Measurements from ENCODE around the gene PTRH1.

PTRH1 gene

DNA sequence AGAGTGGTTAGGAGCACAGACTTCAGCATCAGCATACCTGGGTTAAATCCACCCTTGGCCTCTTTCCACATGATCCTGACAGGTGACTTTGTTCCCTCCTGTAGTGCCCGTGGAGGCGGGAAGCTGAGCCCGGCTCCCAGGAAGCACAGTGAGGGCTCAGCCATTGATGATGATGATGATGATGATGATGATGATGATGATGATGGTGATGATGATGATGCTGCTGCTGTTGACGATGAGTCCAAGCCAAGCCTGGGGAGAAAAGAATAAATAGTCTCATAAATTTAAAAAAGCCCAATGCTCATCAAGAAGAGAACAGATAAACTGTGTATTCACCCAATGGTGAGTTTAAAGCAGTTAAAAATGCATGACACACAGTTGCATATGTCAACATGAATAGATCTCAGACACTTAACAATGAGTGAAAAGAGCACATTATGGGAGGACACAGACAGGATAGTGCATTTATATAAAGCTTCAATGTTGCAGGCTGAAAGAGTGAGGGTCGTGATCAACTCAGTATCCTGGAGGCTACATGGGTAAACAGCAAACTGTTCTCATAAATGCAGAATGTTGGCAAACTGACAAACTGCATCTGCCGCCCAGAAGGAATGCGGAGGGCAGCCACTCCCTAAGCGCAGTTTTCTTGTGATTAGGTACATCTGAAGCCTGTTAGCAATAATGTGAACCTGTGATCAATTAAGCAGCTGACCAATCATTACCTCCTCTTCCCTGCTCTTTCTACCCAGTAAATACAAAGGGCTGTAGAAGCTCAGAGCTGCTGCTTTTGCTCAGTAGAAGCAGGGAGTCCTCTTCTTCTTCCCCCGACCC is 20.4 kb downstream of the PTRH1 start:
- Histone ChIP-seq H2BK5ac (ENCODE audit: low read length) (no peak overlapping the region), H3K4me3 (ENCODE audit: low read length in 2 of 2) (no peak overlapping the region), H3K23ac (ENCODE audit: low read depth, low read length, poor library complexity) (no peak overlapping the region), H3K36me3 (replicated peaks in 1 of 2; ENCODE audit: control insufficient read depth in 2 of 2, insufficient read depth in 2 of 2, low read length in 2 of 2) (peaks cover 13 to 16% of the 10 kb centered on the region in 2 donors), H3K27ac (replicated peaks; ENCODE audit: low read length) (no peak overlapping the region), H2BK15ac (ENCODE audit: low read length) (no peak overlapping the region), H2BK120ac (ENCODE audit: low read depth, low read length) (no peak overlapping the region), H3K9me3 (replicated peaks in 1 of 2; ENCODE audit: control insufficient read depth in 2 of 2, insufficient read depth in 1 of 2, low read depth in 1 of 2, low read length in 2 of 2) (no peaks in the 10 kb centered on the region), H3K27me3 (ENCODE audit: control insufficient read depth in 3 of 3, insufficient read depth in 3 of 3, low read depth in 1 of 3, low read length in 3 of 3) (no peaks in the 10 kb centered on the region), H2AK5ac (ENCODE audit: low read depth, low read length) (no peak overlapping the region), H2AFZ (ENCODE audit: low read length) (no peak overlapping the region), H4K91ac (ENCODE audit: low read depth, low read length, poor library complexity) (no peak overlapping the region), H3K9ac (ENCODE audit: low read depth, low read length, poor library complexity) (no peak overlapping the region), H3K79me1 (ENCODE audit: low read depth, low read length) (no peaks in the 10 kb centered on the region), H3K4me2 (ENCODE audit: insufficient read depth, low read length, poor library complexity, severe bottlenecking) (no peak overlapping the region), H4K8ac (ENCODE audit: low read depth, low read length) (no peak overlapping the region), H3K14ac (ENCODE audit: low read length) (no peak overlapping the region), H3K4me1 (ENCODE audit: control insufficient read depth in 2 of 2, insufficient read depth in 1 of 2, low read depth in 1 of 2, low read length in 2 of 2) (peaks cover 0 to 2% of the 10 kb centered on the region in 2 donors), H3K18ac (ENCODE audit: low read length) (no peak overlapping the region), H3K4ac (ENCODE audit: low read length) (no peak overlapping the region), H2BK12ac (ENCODE audit: low read length) (no peak overlapping the region)
- DNase-seq (ENCODE audit: low spot score): no peak
- no CpG with 5 or more reads among the region's 9 CpGs for WGBS, 2 donors (ENCODE audit: extremely low coverage in 2 of 2, insufficient read length in 2 of 2, insufficient replicate concordance in 1 of 2)

DNA sequence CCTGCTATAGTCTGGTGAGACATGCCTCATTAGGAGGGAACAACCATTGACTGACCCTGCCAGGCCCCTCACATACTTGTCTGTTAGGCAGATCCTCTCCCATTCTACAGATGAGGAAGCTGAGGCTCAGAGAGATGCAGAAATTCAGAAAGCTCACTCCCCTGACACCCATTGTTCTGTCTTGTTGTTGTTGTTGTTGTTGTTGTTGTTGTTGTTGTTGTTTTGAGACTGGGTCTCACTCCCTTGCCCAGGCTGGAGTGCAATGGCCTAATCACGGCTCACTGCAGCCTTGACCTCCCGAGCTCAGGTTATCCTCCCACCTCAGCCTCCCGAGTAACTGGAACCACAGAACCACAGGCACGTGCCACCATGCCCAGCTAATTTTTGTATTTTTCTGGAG is 21.8 kb downstream of the PTRH1 start:
- no peaks in the 10 kb centered on the region for H3K79me1 ChIP-seq (ENCODE audit: low read depth, low read length)
- H3K36me3 ChIP-seq (replicated peaks in 1 of 2; ENCODE audit: control insufficient read depth in 2 of 2, insufficient read depth in 2 of 2, low read length in 2 of 2): peaks cover 15 to 28% of the 10 kb centered on the region in 2 donors
- no peak for DNase-seq (ENCODE audit: low spot score)
- H3K14ac ChIP-seq (ENCODE audit: low read length): no peak overlapping the region
- H3K4me1 ChIP-seq (ENCODE audit: control insufficient read depth in 2 of 2, insufficient read depth in 1 of 2, low read depth in 1 of 2, low read length in 2 of 2): no peaks in the 10 kb centered on the region
- H3K27me3 ChIP-seq (ENCODE audit: control insufficient read depth in 3 of 3, insufficient read depth in 3 of 3, low read depth in 1 of 3, low read length in 3 of 3): no peaks in the 10 kb centered on the region
- no peak overlapping the region for H2AFZ ChIP-seq (ENCODE audit: low read length)
- H3K18ac ChIP-seq (ENCODE audit: low read length): no peak overlapping the region
- H3K4ac ChIP-seq (ENCODE audit: low read length): no peak overlapping the region
- no peak overlapping the region for H2BK12ac ChIP-seq (ENCODE audit: low read length)
- no peak overlapping the region for H2BK15ac ChIP-seq (ENCODE audit: low read length)
- no peak overlapping the region for H2BK5ac ChIP-seq (ENCODE audit: low read length)
- H3K9ac ChIP-seq (ENCODE audit: low read depth, low read length, poor library complexity): no peak overlapping the region
- H2BK120ac ChIP-seq (ENCODE audit: low read depth, low read length): no peak overlapping the region
- H3K27ac ChIP-seq (replicated peaks; ENCODE audit: low read length): no peak overlapping the region
- no CpG with 5 or more reads among the region's 4 CpGs for WGBS, 2 donors (ENCODE audit: extremely low coverage in 2 of 2, insufficient read length in 2 of 2, insufficient replicate concordance in 1 of 2)
- H4K8ac ChIP-seq (ENCODE audit: low read depth, low read length): no peak overlapping the region
- H3K4me3 ChIP-seq (ENCODE audit: low read length in 2 of 2): no peak overlapping the region
- H3K4me2 ChIP-seq (ENCODE audit: insufficient read depth, low read length, poor library complexity, severe bottlenecking): no peak overlapping the region
- peaks cover 4 to 6% of the 10 kb centered on the region in 2 donors for H3K9me3 ChIP-seq (replicated peaks in 1 of 2; ENCODE audit: control insufficient read depth in 2 of 2, insufficient read depth in 1 of 2, low read depth in 1 of 2, low read length in 2 of 2)
- H2AK5ac ChIP-seq (ENCODE audit: low read depth, low read length): no peak overlapping the region
- H3K23ac ChIP-seq (ENCODE audit: low read depth, low read length, poor library complexity): no peak overlapping the region
- H4K91ac ChIP-seq (ENCODE audit: low read depth, low read length, poor library complexity): no peak overlapping the region

DNA sequence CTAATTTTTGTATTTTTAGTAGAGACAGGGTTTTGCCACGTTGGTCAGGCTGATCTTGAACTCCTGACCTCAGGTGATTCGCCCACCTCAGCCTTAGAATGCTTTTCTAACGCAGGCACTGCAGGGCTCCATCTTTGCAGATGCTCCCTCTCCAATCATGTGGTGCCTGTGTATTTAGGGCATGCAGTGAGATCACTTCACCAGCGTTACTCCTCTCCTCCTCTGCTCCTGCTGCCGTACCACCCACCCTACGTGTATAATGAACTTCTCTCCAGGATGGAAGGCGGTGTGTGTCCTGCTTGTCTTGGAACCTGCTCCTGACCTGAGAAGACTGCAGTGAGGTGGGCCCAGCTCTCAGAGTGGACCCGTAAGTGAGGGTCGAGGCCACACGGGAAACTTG is 22.3 kb downstream of the PTRH1 start:
- Histone ChIP-seq H2AK5ac (ENCODE audit: low read depth, low read length) (no peak overlapping the region), H2BK15ac (ENCODE audit: low read length) (no peak overlapping the region), H2BK12ac (ENCODE audit: low read length) (no peak overlapping the region), H4K8ac (ENCODE audit: low read depth, low read length) (no peak overlapping the region), H3K9ac (ENCODE audit: low read depth, low read length, poor library complexity) (peak overlapping the region; percentile 32), H3K18ac (ENCODE audit: low read length) (no peak overlapping the region), H3K23ac (ENCODE audit: low read depth, low read length, poor library complexity) (no peak overlapping the region), H3K4me3 (ENCODE audit: low read length in 2 of 2) (no peak overlapping the region), H3K4ac (ENCODE audit: low read length) (no peak overlapping the region), H3K14ac (ENCODE audit: low read length) (no peak overlapping the region), H2AFZ (ENCODE audit: low read length) (no peak overlapping the region), H3K4me2 (ENCODE audit: insufficient read depth, low read length, poor library complexity, severe bottlenecking) (no peak overlapping the region), H3K4me1 (ENCODE audit: control insufficient read depth in 2 of 2, insufficient read depth in 1 of 2, low read depth in 1 of 2, low read length in 2 of 2) (no peaks in the 10 kb centered on the region), H4K91ac (ENCODE audit: low read depth, low read length, poor library complexity) (no peak overlapping the region), H3K36me3 (replicated peaks in 1 of 2; ENCODE audit: control insufficient read depth in 2 of 2, insufficient read depth in 2 of 2, low read length in 2 of 2) (peaks cover 15 to 33% of the 10 kb centered on the region in 2 donors), H3K9me3 (replicated peaks in 1 of 2; ENCODE audit: control insufficient read depth in 2 of 2, insufficient read depth in 1 of 2, low read depth in 1 of 2, low read length in 2 of 2) (peaks cover 4 to 6% of the 10 kb centered on the region in 2 donors), H3K79me1 (ENCODE audit: low read depth, low read length) (no peaks in the 10 kb centered on the region), H2BK120ac (ENCODE audit: low read depth, low read length) (no peak overlapping the region), H2BK5ac (ENCODE audit: low read length) (no peak overlapping the region), H3K27me3 (ENCODE audit: control insufficient read depth in 3 of 3, insufficient read depth in 3 of 3, low read depth in 1 of 3, low read length in 3 of 3) (no peaks in the 10 kb centered on the region), H3K27ac (replicated peaks; ENCODE audit: low read length) (no peak overlapping the region)
- no peak for DNase-seq (ENCODE audit: low spot score)
- WGBS, 2 donors (ENCODE audit: extremely low coverage in 2 of 2, insufficient read length in 2 of 2, insufficient replicate concordance in 1 of 2): no CpG with 5 or more reads among the region's 10 CpGs

DNA sequence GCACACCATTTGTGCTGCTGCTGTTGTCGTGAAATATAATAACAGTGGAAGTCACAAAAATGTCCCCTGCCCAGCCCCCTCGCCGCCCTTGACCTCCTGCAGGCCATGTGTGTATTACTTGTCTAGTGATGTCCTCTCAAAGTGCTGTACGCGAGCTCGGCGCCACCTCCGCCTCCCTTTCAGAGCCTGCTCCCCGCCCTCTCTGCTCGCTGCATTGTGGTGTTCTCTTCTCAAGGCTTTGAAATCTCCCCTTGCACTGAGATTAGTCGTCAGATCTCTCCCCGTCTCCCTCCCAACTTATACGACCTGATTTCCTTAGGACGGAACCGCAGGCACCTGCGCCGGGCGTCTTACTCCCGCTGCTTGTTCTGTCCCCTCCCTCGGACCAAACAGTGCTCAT is 23.4 kb downstream of the PTRH1 start:
- Histone ChIP-seq H4K91ac (ENCODE audit: low read depth, low read length, poor library complexity) (no peak overlapping the region), H2BK15ac (ENCODE audit: low read length) (no peak overlapping the region), H3K18ac (ENCODE audit: low read length) (no peak overlapping the region), H3K4me1 (ENCODE audit: control insufficient read depth in 2 of 2, insufficient read depth in 1 of 2, low read depth in 1 of 2, low read length in 2 of 2) (no peaks in the 10 kb centered on the region), H3K23ac (ENCODE audit: low read depth, low read length, poor library complexity) (no peak overlapping the region), H3K27ac (replicated peaks; ENCODE audit: low read length) (no peak overlapping the region), H3K27me3 (ENCODE audit: control insufficient read depth in 3 of 3, insufficient read depth in 3 of 3, low read depth in 1 of 3, low read length in 3 of 3) (no peaks in the 10 kb centered on the region), H3K14ac (ENCODE audit: low read length) (no peak overlapping the region), H2BK120ac (ENCODE audit: low read depth, low read length) (no peak overlapping the region), H2AK5ac (ENCODE audit: low read depth, low read length) (no peak overlapping the region), H2AFZ (ENCODE audit: low read length) (no peak overlapping the region), H3K36me3 (replicated peaks in 1 of 2; ENCODE audit: control insufficient read depth in 2 of 2, insufficient read depth in 2 of 2, low read length in 2 of 2) (peaks cover 15 to 36% of the 10 kb centered on the region in 2 donors), H3K4me3 (ENCODE audit: low read length in 2 of 2) (no peak overlapping the region), H3K9me3 (replicated peaks in 1 of 2; ENCODE audit: control insufficient read depth in 2 of 2, insufficient read depth in 1 of 2, low read depth in 1 of 2, low read length in 2 of 2) (peaks cover 4 to 6% of the 10 kb centered on the region in 2 donors), H3K4me2 (ENCODE audit: insufficient read depth, low read length, poor library complexity, severe bottlenecking) (no peak overlapping the region), H2BK12ac (ENCODE audit: low read length) (no peak overlapping the region), H4K8ac (ENCODE audit: low read depth, low read length) (no peak overlapping the region), H3K79me1 (ENCODE audit: low read depth, low read length) (no peaks in the 10 kb centered on the region), H2BK5ac (ENCODE audit: low read length) (no peak overlapping the region), H3K9ac (ENCODE audit: low read depth, low read length, poor library complexity) (no peak overlapping the region), H3K4ac (ENCODE audit: low read length) (no peak overlapping the region)
- no CpG with 5 or more reads among the region's 20 CpGs for WGBS, 2 donors (ENCODE audit: extremely low coverage in 2 of 2, insufficient read length in 2 of 2, insufficient replicate concordance in 1 of 2)
- no peak for DNase-seq (ENCODE audit: low spot score)

Measured in neuronal stem cell (in vitro differentiated cells).